ENCODE measurements around the gene MYO7A. TPM values are rescaled to one million over a fixed set of nuclear protein-coding genes. Genes with fewer than 3 reads are reported as not detected.

MYO7A gene
- total RNA-seq, 1 donor from 2014 or later, result 16.7 TPM

DNA sequence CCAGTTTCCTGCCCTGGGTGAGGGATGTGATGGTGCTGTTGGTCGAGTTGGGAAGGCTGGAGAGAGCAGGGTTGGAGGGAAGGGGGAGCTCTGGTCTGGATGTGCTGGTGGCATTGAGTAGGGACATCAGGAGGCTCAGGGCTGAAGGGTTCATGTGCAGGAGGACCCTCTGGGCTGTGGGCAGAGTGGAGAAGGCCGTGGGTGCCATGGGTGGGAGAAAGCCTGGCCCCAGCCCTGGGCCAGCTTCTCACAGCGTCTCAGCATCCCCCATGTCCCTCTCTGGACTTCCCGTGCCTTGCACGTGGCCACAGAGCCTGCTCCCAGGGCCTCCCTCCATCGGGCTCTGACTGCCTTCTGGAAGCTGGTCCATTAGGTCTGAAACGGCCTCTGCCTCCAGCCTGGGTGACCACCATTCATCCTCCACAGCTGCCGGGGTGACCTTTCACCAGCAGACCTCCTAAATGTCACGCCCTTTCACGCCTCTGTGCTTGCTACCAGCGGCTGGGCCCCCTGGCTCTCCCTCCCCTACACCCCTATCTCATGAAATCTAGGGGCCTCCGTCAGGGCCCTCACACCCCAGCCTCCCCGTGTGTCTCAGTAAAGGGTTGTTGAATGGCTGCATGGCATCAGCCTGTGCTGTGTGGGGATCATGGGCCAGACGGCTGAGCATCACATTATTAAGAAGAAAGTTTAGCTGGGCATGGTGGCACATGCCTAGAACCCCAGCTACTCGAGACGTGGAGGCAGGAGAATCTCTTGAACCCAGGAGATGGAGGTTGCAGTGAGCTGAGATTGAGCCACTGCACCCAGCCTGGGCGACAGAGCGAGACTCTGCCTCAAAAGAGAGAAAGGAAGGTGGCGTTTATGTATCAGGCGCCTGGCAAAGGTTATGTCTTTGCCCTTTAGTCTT is 25.5 kb downstream of the MYO7A start:
- ATAC-seq, result no peak
- intact Hi-C loops (cut with DNase I), result no loop called here

DNA sequence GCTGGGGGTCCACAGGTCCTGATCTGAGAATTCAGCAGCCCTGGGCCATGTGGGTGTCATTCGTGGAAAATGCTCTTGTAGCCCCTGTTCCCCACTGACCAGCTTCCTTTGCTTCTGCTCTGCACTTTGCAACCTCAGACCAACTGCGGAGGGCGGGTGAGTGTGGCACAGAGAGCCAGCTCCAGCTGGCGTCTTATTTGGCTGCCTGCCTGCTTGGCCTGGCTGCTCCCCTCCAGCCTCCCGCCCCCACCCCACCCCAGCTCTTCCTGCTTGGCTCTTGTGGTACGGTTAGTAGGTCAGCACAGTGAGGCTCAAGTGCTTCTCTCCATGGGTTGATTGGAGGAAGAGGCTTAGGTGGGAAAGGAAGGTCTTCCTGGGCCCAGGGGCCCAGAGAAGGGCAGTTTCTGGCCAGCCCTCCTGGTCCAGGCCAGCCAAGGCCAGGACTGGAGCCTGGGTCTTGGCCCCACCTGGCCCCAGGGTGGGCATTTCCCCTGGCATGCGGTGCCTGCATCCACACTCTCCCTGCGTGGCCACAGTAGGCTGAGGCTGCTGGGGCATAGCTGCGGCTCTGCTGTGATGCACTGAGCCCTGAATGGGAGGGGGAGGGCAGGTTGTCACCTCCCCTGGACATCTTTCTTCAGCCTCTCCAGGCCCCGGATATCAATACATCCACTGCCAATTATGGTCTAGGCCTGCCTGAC is 26.5 kb downstream of the MYO7A start:
- ATAC-seq, result peak; percentile 56
- intact Hi-C loops (cut with DNase I), result no loop called here
- DNase-seq (ENCODE audit: low spot score), result no peak

More for the DNA sequence above, 25.5 kb downstream of the MYO7A start:
- DNase-seq (ENCODE audit: low spot score), result no peak

DNA sequence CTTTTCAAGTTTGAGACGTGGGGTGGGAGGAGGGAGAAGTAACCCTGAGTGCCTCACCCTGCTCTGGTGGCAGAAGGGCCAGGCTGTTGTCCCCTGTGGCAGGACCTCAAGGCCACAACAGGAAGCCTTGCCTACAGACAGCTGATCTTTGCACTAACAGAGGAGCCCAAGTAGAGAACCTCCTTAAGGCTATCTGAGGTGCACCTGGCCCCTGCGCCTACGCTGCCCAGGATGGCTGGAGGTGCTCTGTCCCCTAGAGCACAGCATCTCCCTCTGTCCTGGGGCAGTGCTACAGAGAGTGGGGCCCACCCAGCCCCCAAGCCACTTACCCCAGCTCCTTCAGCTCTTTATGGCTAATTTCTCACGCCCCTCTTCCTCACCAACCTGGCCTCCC is 27.0 kb downstream of the MYO7A start:
- no peak for ATAC-seq

DNA sequence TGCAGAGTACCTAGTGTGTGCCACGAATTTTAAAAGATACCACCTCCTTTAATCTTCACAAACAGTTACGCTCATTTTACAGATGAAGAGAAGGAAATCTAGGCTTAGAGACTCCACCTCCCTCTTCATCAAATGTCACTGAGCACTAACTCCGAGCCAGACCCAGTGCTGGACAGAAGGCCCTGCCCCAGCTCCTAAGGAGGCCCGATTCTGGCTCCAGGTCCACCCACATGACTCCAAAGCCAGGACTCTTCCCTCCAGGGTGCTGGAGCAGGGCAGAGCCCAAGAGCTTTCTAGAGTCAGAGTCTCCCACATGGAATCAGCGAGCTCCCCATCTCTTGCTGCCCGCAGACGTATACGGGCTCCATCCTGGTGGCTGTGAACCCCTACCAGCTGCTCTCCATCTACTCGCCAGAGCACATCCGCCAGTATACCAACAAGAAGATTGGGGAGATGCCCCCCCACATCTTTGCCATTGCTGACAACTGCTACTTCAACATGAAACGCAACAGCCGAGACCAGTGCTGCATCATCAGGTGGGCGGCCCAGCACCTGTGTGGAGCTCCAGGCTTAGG is 27.6 kb downstream of the MYO7A start:
- no peak for DNase-seq (ENCODE audit: low spot score)
- intact Hi-C loops (cut with DNase I), result no loop called here
- no peak for ATAC-seq

More for the DNA sequence above, 27.0 kb downstream of the MYO7A start:
- no peak for DNase-seq (ENCODE audit: low spot score)
- intact Hi-C loops (cut with DNase I), result no loop called here

DNA sequence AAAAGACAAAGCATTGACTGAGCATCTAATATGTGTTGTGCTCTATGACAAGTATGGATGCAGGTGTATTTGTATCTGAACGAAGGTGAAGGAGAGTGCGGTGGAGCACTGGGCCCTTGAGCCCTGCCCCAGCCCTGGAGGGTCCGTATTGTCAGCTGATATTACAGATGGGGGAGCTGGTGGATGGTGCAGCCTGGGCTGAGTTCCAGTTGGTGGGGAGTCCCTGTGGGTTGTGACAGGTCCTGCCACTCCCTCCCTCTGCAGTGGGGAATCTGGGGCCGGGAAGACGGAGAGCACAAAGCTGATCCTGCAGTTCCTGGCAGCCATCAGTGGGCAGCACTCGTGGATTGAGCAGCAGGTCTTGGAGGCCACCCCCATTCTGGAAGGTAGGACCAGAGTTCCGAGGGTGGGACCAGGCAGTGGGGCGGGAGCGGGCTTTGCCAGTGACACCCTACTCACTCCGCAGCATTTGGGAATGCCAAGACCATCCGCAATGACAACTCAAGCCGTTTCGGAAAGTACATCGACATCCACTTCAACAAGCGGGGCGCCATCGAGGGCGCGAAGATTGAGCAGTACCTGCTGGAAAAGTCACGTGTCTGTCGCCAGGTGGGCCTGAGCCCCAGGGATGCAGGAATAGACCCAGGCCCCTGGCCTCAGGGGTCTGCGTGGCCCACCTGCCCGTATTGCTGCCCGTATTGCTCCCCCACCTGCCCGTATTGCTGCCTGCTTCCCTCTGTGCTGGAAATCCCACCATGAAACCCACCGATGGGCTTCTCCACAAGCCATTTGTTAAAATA is 28.6 kb downstream of the MYO7A start:
- no peak for ATAC-seq
- intact Hi-C loops (cut with DNase I), result no loop called here
- no peak for DNase-seq (ENCODE audit: low spot score)

DNA sequence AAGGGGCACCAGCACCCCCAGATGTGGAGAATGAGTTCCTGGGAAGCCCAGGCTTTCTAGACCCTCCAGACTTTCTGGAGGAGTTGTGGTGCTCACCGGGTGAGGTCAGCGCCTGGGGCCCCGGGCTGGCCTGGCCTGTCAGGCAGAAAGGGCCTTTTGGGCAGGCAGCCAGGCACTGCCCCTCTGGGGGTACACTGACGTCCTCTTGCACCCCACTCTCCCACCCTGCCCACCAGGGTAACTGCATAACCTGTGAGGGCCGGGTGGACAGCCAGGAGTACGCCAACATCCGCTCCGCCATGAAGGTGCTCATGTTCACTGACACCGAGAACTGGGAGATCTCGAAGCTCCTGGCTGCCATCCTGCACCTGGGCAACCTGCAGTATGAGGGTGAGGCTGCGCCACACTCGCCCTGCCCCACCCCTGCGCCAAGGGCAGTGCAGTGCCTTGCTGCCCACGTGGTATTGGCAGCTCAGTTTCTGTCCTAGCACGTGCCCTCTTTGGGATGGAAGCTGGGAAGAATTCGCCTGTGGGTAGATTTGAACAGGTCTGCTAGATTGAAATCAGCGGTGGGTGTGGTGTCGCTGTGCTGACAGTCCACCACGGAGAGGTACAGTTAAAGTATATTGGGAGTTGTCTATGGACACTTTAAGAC is 30.1 kb downstream of the MYO7A start:
- intact Hi-C loops (cut with DNase I), result no loop called here
- ATAC-seq, result no peak
- DNase-seq (ENCODE audit: low spot score), result no peak

DNA sequence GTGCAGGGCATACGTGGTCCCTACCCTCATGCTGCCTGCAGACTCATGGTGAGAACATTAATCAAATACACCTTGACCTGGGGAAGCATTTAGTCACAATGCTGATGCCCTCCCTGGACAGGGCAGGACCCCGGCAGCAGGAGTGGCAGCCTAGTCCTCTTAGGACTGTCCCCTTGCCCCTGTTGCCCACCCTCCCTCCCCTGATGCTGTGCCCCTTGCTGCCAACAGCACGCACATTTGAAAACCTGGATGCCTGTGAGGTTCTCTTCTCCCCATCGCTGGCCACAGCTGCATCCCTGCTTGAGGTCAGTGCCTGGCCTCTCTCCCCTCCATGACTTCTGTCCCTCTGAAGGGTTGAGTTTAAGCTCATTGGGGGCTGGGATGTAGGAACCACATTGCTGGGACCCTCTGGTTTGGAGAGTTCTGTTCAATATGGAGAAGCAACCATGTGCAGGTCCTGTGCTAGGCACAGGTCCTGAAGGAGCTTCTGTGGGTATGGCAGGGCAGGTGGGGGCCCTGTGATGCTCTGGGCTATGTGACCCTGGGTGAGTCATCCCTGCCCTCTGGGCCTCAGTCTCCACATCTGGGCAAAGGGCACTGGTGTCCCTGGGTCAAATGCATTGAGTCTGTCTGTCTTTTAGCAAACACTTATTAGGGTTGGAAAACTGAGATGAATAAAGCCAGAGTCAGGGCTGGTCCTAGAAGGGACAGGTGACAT is 31.3 kb downstream of the MYO7A start:
- intact Hi-C loops (cut with DNase I), result no loop called here
- ATAC-seq (no peak), DNase-seq (ENCODE audit: low spot score) (no peak)

DNA sequence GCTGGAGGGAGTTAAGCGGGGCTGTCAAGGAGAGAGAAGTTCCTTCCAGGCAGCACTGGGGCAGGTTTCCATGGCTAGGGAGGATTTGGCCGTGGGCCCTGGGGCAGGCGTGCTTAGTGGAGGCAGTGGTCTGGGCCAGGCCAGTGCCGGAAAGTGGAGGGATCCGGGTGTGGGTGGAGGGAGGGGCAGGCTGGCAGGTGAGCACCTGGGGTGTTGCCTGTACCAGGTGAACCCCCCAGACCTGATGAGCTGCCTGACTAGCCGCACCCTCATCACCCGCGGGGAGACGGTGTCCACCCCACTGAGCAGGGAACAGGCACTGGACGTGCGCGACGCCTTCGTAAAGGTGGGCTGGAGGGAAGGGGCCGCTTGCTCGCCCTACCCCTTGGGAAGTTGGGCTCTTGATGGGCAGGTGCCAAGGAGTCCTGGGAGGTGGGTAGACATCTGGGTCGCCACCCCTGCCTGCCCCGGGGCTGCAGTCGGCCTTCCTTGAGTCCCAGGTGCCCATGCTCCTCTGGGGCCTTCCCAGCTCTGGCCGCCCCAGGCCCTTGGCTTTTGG is 32.0 kb downstream of the MYO7A start:
- intact Hi-C loops (cut with DNase I), result no loop called here
- ATAC-seq (no peak), DNase-seq (ENCODE audit: low spot score) (no peak)

DNA sequence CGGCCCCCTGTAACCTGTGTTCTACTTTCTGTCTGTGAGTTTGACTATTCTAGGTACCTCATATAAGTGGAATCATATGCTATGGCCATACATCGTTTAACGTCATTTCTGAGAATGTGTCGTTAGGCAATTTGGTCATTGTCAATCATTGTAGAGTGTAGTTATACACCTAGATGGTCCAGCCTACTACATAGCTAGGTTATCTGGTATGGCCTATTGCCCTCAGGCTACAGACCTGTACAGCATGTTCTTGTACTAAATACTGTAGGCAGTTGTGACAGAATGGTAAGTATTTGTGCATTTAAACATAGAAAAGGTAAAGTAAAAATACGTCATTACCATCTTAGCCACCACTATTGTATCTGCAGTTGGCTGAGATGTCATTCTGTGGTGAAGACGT is 35.2 kb downstream of the MYO7A start:
- intact Hi-C loops (cut with DNase I), result no loop called here
- DNase-seq (ENCODE audit: low spot score) (no peak), ATAC-seq (no peak)

DNA sequence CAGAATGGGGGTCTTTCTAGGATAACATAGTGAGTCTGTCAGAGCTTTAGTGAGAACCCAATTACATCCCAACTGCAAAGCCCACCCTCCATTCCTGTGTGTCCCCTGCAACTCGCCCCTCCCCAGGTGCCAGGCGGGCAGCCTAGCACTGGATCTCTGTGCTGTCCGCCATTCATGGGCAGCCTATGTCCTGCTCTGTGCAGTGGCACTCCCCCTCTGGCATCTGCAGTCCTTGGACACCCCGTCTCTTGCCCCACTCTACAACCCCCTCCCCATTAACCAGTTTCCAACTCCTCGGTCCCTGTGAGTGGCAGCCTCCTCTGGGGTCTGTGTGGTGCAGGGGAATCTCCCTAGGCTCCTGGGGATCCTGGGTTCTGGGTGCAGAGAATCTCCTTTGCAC is 37.0 kb downstream of the MYO7A start:
- intact Hi-C loops (cut with DNase I), result no loop called here
- ATAC-seq (no peak), DNase-seq (ENCODE audit: low spot score) (no peak)

DNA sequence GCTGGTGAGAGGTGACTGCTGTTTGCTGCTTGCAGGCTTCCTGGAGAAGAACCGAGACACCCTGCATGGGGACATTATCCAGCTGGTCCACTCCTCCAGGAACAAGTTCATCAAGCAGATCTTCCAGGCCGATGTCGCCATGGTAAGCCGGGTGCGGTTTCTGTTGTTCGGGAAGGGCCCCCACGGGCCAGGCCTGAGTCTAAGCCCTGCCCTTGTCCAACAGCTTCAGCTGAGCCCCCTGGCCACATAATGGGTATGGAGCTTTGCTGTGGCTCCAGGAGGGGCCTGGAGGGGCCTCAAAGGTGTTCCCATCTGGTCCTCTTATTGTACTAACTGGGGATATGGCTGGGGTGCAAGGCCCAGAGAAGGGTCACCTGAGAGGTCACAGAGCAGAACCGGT is 38.0 kb downstream of the MYO7A start:
- DNase-seq (ENCODE audit: low spot score), result no peak
- intact Hi-C loops (cut with DNase I), result no loop called here
- ATAC-seq, result no peak

DNA sequence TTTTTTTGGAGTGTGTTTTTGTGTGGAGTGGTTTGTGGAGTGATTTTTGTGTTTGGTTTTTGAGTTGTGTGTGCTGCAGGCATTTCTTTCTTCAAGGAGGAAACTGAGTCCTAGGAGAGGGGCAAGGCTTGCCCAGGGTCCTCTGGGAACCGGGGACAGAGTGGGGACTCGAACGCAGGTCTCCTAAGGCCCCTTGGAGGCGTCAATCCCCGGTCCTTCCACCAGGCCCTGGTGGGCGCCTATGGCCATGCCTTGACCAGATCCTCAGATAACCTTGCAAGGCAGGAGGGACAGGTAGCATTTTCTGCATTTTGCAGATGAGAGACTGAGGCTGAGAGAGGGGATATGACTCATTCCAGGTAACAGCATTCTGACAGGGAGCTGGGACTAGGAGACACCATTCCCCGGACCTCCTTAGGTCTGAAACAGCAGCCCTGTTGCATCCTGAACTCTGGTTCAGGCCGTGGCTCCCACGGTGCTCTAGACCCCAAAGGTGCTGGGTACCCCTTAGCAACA is 39.1 kb downstream of the MYO7A start:
- DNase-seq (ENCODE audit: low spot score), result no peak
- intact Hi-C loops (cut with DNase I), result no loop called here
- no peak for ATAC-seq

DNA sequence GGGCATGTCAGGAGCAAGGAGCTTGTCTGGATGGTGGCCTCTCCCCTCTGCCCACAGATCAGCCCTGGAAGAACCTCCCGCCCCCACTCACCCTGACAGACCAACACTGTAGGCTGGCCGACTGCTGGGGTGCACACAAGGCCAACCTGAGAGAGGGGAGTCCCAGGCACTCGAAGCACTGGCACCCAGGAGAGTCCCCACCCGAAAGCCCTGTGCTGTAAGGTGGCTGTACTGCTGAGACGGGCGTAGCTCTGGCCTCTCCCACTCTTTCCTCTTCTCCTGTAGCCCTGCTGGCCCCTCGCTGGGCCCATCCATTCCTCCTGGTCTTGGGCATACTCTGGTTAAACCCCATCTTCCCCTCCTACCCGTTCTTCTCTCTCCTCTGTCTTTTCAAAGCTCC is 39.7 kb downstream of the MYO7A start:
- DNase-seq (ENCODE audit: low spot score), result no peak
- no peak for ATAC-seq
- intact Hi-C loops (cut with DNase I), result no loop called here

DNA sequence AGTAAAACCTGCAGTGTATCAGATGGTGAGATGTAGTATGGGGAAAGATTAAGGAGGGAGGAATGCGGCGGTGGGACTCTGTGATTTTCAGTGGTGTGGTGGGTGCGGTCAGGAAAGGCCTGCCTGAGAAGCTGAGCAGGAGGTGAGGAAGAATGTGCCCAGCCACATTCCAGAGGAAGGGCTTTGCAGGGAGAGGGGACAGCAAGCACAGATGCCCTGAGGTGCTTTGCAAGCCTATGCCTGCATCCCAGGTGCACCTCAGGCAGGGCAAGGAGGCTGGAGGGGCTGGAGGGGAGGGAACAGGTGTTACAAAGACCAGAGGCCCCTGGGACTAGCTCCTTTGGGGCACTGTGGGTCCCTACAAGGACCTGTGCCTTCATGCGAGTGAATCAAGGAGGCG is 42.1 kb downstream of the MYO7A start:
- ATAC-seq, result no peak
- intact Hi-C loops (cut with DNase I), result no loop called here
- no peak for DNase-seq (ENCODE audit: low spot score)

DNA sequence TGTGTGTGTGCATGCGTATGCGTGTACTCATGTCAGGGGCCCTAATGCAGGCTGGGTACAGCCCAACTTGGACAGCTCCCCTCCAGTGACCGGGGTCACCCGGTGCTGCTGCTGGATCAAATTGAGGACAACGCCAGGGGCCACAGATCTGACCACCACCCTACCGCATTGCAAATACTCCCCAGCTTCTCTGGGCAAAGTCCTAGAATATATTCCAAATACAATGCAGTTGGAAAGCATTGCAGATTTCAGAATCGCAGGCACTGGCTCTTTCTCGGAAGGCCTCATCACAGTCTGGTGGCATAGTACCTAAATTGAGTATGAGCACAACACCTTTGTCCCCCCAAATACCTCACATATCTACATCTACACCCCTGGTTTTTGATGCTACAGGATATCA is 43.2 kb downstream of the MYO7A start:
- intact Hi-C loops (cut with DNase I), result no loop called here
- DNase-seq (ENCODE audit: low spot score) (no peak), ATAC-seq (no peak)

DNA sequence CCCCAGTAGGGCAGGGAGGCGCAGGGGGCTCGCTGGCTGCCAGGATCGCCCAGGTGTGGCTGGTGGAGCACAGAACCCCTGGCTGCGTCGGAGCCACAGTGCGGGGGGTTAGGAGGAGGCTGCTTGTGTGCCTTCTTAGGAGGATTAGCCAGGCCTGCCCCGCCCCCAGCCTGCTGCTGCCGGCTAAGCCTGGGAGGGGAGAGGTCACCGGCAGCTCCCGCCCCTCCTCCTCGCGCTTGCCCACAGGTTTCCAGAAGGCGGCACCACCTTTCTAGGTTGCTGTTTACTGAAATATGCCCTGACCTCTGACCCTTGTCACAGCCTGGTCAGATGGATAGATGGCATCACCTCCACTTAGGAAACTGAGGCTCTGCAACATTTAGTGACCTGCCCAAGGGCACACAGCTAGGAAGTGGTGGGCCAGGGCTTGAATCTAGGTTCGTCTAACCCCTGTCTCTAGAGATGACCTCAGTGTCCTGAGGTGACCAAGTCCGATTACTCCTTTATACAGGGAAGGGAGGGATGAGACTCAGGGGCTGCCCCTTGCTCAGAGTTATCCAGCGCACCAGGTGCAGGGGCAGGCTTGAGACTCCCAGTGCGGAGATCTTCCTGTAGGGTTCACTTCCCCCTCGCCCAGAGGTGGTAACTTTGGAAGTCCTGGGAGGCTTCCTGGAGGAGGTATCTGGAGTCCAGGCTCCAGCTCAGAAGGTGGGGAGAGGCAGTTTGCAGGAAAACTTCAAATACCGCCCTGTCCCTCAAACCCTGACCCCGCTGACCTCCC is 44.0 kb downstream of the MYO7A start:
- DNase-seq (ENCODE audit: low spot score), result no peak
- intact Hi-C loops (cut with DNase I), result no loop called here
- ATAC-seq, result peak; percentile 23

DNA sequence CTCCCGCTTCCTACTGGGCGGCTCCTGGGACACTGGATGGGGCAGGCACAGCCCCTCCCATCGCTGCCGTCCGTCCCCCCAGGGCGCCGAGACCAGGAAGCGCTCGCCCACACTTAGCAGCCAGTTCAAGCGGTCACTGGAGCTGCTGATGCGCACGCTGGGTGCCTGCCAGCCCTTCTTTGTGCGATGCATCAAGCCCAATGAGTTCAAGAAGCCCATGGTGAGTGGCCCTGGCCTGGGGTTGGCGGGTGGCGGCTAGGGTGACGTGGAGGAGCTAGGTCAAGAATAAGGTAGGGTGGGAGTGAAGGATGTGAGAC is 44.6 kb downstream of the MYO7A start:
- ATAC-seq (peak; percentile 11), DNase-seq (ENCODE audit: low spot score) (no peak)
- intact Hi-C loops (cut with DNase I), result no loop called here

Measured in sciatic nerve (tissue), 2 donors.